A673 (cell line): Measurements from ENCODE around the gene NOS1AP.

Source experiments
- CTCF ChIP-seq: fragments of 300-800, 200-600 bp; sonication (generic); conservative IDR thresholded peaks from 2 replicates; pipeline ENCODE4 v1.5.1; 2017; ENCODE audit warnings: low read depth, mild to moderate bottlenecking, antibody characterized with exemption, low read length, moderate library complexity, mixed read lengths
- EZH2 ChIP-seq: fragments of 200-600 bp; sonication (generic); IDR thresholded peaks from 2 replicates; pipeline ENCODE4 v1.6.1; 2017; ENCODE audit warnings: borderline replicate concordance, low read depth, mild to moderate bottlenecking, mixed read lengths, antibody characterized with exemption, low read length; ENCODE audit not compliant: poor library complexity, severe bottlenecking

- no peak for TF ChIP-seq CTCF
- no peak for TF ChIP-seq EZH2
Measured at GRCh38 chr1:162192306-162192678, 122.8 kb downstream of the NOS1AP start.
